Mesenchymal stem cell (in vitro differentiated cells and primary cell): ENCODE results near the gene PCMTD2.
A peak's percentile ranks its signal among the peaks of the same experiment; 100 is the strongest.

Experiments
- DNase-seq: peaks from one replicate; pipeline ENCODE4 v3.0.0-alpha.2; 2013
- H2AFZ ChIP-seq: one replicate; pipeline ENCODE4 v1.6.1; 2013; ENCODE audit warnings: low read depth, mild to moderate bottlenecking, control low read depth, inconsistent platforms, low read length, moderate library complexity
- H2AK5ac ChIP-seq: 2 replicates; pipeline ENCODE4 v1.6.1; 2013; ENCODE audit warnings: low read length, moderate library complexity, mild to moderate bottlenecking, inconsistent platforms; ENCODE audit not compliant: severe bottlenecking
- H2BK120ac ChIP-seq: one replicate; pipeline ENCODE4 v1.6.1; 2013; ENCODE audit warnings: low read depth, mild to moderate bottlenecking, inconsistent platforms, low read length, moderate library complexity
- H2BK12ac ChIP-seq, 2 experiments: one replicate each; pipeline ENCODE4 v1.6.1; 2013; ENCODE audit warnings: inconsistent platforms in 2 of 2, low read length in 2 of 2, mild to moderate bottlenecking in 2 of 2, moderate library complexity in 2 of 2, control low read depth in 1 of 2
- H2BK15ac ChIP-seq: one replicate; pipeline ENCODE4 v1.6.1; 2013; ENCODE audit warnings: mild to moderate bottlenecking, low read depth, inconsistent platforms; ENCODE audit not compliant: poor library complexity, severe bottlenecking
- H2BK5ac ChIP-seq: 2 replicates; pipeline ENCODE4 v1.6.1; 2013; ENCODE audit warnings: low read depth, mild to moderate bottlenecking, low read length, control low read depth, inconsistent platforms; ENCODE audit not compliant: poor library complexity, severe bottlenecking
- H3K14ac ChIP-seq, 2 experiments: one replicate each; pipeline ENCODE4 v1.6.1; 2013; ENCODE audit warnings: inconsistent platforms in 2 of 2, low read length in 2 of 2, control low read depth in 1 of 2, mild to moderate bottlenecking in 1 of 2, moderate library complexity in 1 of 2
- H3K18ac ChIP-seq, 2 experiments: one replicate each; pipeline ENCODE4 v1.6.1; 2013; ENCODE audit warnings: inconsistent platforms in 2 of 2, low read length in 2 of 2, control low read depth in 1 of 2, low read depth in 1 of 2, mild to moderate bottlenecking in 1 of 2
- H3K23ac ChIP-seq, 2 experiments: one replicate each; pipeline ENCODE4 v1.6.1; 2013; ENCODE audit warnings: inconsistent platforms in 2 of 2, low read length in 2 of 2, mild to moderate bottlenecking in 2 of 2, moderate library complexity in 2 of 2, control low read depth in 1 of 2
- H3K27ac ChIP-seq: 2 replicates; pipeline ENCODE4 v1.5.1; 2013; ENCODE audit warnings: mild to moderate bottlenecking, moderate library complexity, low read length, control low read depth, inconsistent platforms; ENCODE audit not compliant: poor library complexity, severe bottlenecking
- H3K27me3 ChIP-seq, 2 experiments: 2 replicates each; pipeline versions ENCODE4 v1.6.1 to v1.7.0; 2013; ENCODE audit warnings: low read length in 2 of 2, mild to moderate bottlenecking in 2 of 2, moderate library complexity in 2 of 2, control low read depth in 1 of 2, inconsistent platforms in 1 of 2; ENCODE audit not compliant: control insufficient read depth in 1 of 2, insufficient read depth in 1 of 2
- H3K36me3 ChIP-seq, 2 experiments: 2 replicates each; pipeline versions ENCODE4 v1.6.1 to v1.7.0; 2013; ENCODE audit warnings: low read length in 2 of 2, control low read depth in 1 of 2, inconsistent platforms in 1 of 2, low read depth in 1 of 2, mild to moderate bottlenecking in 1 of 2; ENCODE audit not compliant: insufficient read depth in 2 of 2, control insufficient read depth in 1 of 2
- H3K4ac ChIP-seq, 2 experiments: one replicate each; pipeline ENCODE4 v1.6.1; 2013; ENCODE audit warnings: inconsistent platforms in 2 of 2, low read length in 2 of 2, mild to moderate bottlenecking in 2 of 2, moderate library complexity in 2 of 2, control low read depth in 1 of 2, low read depth in 1 of 2
- H3K4me1 ChIP-seq: 2 replicates; pipeline ENCODE4 v1.6.1; 2013; ENCODE audit warnings: low read depth, low read length, control low read depth; ENCODE audit not compliant: control insufficient read depth, insufficient read depth
- H3K4me2 ChIP-seq: 2 replicates; pipeline ENCODE4 v1.6.1; 2013; ENCODE audit warnings: low read length, mild to moderate bottlenecking, inconsistent platforms; ENCODE audit not compliant: poor library complexity, severe bottlenecking
- H3K4me3 ChIP-seq, 2 experiments: 2 replicates each; pipeline versions ENCODE4 v1.5.1 to v1.7.0; 2013; ENCODE audit warnings: low read length in 2 of 2, mild to moderate bottlenecking in 2 of 2, control low read depth in 1 of 2, low read depth in 1 of 2; ENCODE audit not compliant: insufficient read depth in 1 of 2
- H3K79me1 ChIP-seq: replicated peaks from 2 replicates; pipeline ENCODE4 v1.6.1; 2013; ENCODE audit warnings: mild to moderate bottlenecking, control low read depth, low read length, inconsistent platforms; ENCODE audit not compliant: poor library complexity, severe bottlenecking
- H3K9ac ChIP-seq: 2 replicates; pipeline ENCODE4 v1.7.0; 2013; ENCODE audit warnings: mild to moderate bottlenecking, low read length, moderate library complexity
- H3K9me3 ChIP-seq: 2 replicates; pipeline ENCODE4 v1.7.0; 2013; ENCODE audit warnings: mild to moderate bottlenecking, low read length; ENCODE audit not compliant: control insufficient read depth
- H4K8ac ChIP-seq: one replicate; pipeline ENCODE4 v1.6.1; 2013; ENCODE audit warnings: inconsistent platforms, mild to moderate bottlenecking, low read length, moderate library complexity
- H4K91ac ChIP-seq: one replicate; pipeline ENCODE4 v1.6.1; 2013; ENCODE audit warnings: mild to moderate bottlenecking, low read length, inconsistent platforms
- WGBS: methylation state at CpG from one replicate; pipeline ENCODE4 v1.1.7; 2013; ENCODE audit warnings: mixed read lengths; 5-methylcytosine and 5-hydroxymethylcytosine counted together

The PCMTD2 gene

DNA sequence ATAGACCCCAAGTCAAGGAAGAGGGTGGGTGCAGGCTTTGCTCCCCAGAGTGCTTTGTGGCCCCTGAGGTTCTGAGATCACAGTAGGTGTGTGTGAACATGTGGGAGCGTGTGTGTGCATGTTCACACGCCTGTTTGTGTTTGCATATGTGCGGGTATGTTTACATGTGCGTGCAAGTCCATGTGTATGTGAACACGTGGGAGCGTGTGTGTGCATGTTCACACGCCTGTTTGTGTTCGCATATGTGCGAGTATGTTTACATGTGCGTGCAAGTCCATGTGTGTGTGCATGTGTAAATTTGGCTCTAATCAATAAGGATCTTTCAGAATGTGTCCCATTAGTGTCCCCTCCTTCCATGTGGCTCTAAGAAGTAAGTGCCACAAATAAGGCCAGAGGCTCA lies 41.4 kb upstream of the PCMTD2 start:
- no peak overlapping the region for H2BK5ac ChIP-seq
- no peak overlapping the region for H3K4ac ChIP-seq
- no peak overlapping the region for H3K4me2 ChIP-seq
- no peak overlapping the region for H3K23ac ChIP-seq
- no peak overlapping the region for H4K8ac ChIP-seq
- no peak overlapping the region for H2AFZ ChIP-seq
- no peak overlapping the region for H3K4me3 ChIP-seq
- no peaks in the 10 kb centered on the region for H3K79me1 ChIP-seq
- H3K27me3 ChIP-seq: peaks cover 59 to 80% of the 10 kb centered on the region in 2 experiments
- no peak overlapping the region for H2BK15ac ChIP-seq
- H3K14ac ChIP-seq: peak overlapping the region in 1 of 2 experiments; percentile 58
- no peak for DNase-seq
- no peak overlapping the region for H2AK5ac ChIP-seq
- peaks cover 6% of the 10 kb centered on the region for H3K4me1 ChIP-seq
- H3K36me3 ChIP-seq: no peaks in the 10 kb centered on the region
- H3K27ac ChIP-seq: no peak overlapping the region
- no peak overlapping the region for H3K9ac ChIP-seq
- no peak overlapping the region for H2BK120ac ChIP-seq
- 90% methylated on average over 10 of the region's 10 CpGs for WGBS
- no peak overlapping the region for H2BK12ac ChIP-seq
- H3K18ac ChIP-seq: no peak overlapping the region
- no peak overlapping the region for H4K91ac ChIP-seq
- H3K9me3 ChIP-seq: no peaks in the 10 kb centered on the region

DNA sequence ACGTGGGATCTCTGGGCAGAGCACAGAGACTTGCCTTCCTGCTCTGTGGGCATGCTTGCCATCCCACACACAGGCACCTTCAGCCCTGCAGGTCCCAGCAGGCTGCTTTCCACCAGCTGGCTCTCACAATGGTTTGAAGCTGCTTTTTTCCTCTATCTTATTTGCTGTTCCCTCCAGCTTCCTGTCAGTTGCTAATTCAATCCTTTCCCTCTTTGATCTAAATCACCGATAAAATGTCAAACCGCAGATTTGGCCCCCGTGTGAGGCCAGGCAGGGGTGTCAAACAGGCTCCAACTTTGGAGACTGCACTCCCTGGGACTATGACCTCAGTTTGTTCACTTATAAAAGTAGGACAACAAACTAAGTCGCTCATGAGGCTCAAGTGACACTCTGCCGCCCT lies 40.6 kb upstream of the PCMTD2 start:
- Histone ChIP-seq H2BK15ac (no peak overlapping the region), H3K4me2 (no peak overlapping the region), H3K14ac (no peak overlapping the region), H3K27ac (no peak overlapping the region), H2AK5ac (no peak overlapping the region), H4K91ac (no peak overlapping the region), H2BK12ac (no peak overlapping the region), H2BK5ac (no peak overlapping the region), H4K8ac (no peak overlapping the region), H3K4me3 (no peak overlapping the region), H3K79me1 (no peaks in the 10 kb centered on the region), H3K27me3 (peaks cover 60 to 80% of the 10 kb centered on the region in 2 experiments), H3K4ac (no peak overlapping the region), H3K18ac (no peak overlapping the region), H2BK120ac (no peak overlapping the region), H3K4me1 (peaks cover 6% of the 10 kb centered on the region), H3K23ac (no peak overlapping the region), H2AFZ (no peak overlapping the region), H3K9ac (no peak overlapping the region), H3K36me3 (no peaks in the 10 kb centered on the region), H3K9me3 (no peaks in the 10 kb centered on the region)
- no peak for DNase-seq
- WGBS: 83% methylated on average over 6 of the region's 6 CpGs

GRCh38 chr20:64216036-64216435 lies 39.5 kb upstream of the PCMTD2 start:
- Histone ChIP-seq H3K18ac (no peak overlapping the region), H3K23ac (no peak overlapping the region), H2BK5ac (no peak overlapping the region), H3K4me2 (no peak overlapping the region), H2BK120ac (no peak overlapping the region), H2BK12ac (no peak overlapping the region), H3K4me3 (no peak overlapping the region), H2AFZ (no peak overlapping the region), H4K91ac (no peak overlapping the region), H3K9me3 (no peaks in the 10 kb centered on the region), H3K9ac (no peak overlapping the region), H3K4ac (no peak overlapping the region), H3K36me3 (no peaks in the 10 kb centered on the region), H3K79me1 (no peaks in the 10 kb centered on the region), H3K4me1 (peaks cover 7% of the 10 kb centered on the region), H4K8ac (no peak overlapping the region), H2BK15ac (no peak overlapping the region), H3K27ac (no peak overlapping the region), H2AK5ac (no peak overlapping the region), H3K14ac (no peak overlapping the region), H3K27me3 (peaks cover 53 to 80% of the 10 kb centered on the region in 2 experiments)
- WGBS: 58% methylated on average over 3 of the region's 3 CpGs
- DNase-seq: no peak

GRCh38 chr20:64216910-64217309 lies 38.6 kb upstream of the PCMTD2 start:
- Histone ChIP-seq H3K4me3 (no peak overlapping the region), H3K14ac (no peak overlapping the region), H3K4ac (no peak overlapping the region), H4K8ac (no peak overlapping the region), H2BK120ac (no peak overlapping the region), H3K27ac (no peak overlapping the region), H3K9me3 (no peaks in the 10 kb centered on the region), H3K4me1 (peaks cover 14% of the 10 kb centered on the region), H3K27me3 (peaks cover 51 to 78% of the 10 kb centered on the region in 2 experiments), H3K79me1 (no peaks in the 10 kb centered on the region), H2AK5ac (no peak overlapping the region), H2BK12ac (no peak overlapping the region), H2BK5ac (no peak overlapping the region), H2AFZ (no peak overlapping the region), H3K18ac (no peak overlapping the region), H4K91ac (no peak overlapping the region), H3K9ac (no peak overlapping the region), H3K36me3 (no peaks in the 10 kb centered on the region), H2BK15ac (no peak overlapping the region), H3K4me2 (no peak overlapping the region), H3K23ac (no peak overlapping the region)
- 87% methylated on average over 11 of the region's 11 CpGs for WGBS
- DNase-seq: no peak
